Measurements from ENCODE around the gene SLC30A3. TPM values are rescaled to one million over a fixed set of nuclear protein-coding genes. Genes with fewer than 3 reads are reported as not detected.

SLC30A3 gene
- total RNA-seq (100 to 1,000 TPM; 130 to 160 TPM), polyA plus RNA-seq (ENCODE audit: insufficient read depth, low read depth, low replicate concordance) (111 TPM)
- long read RNA-seq, donor 1, partial matches to known transcripts = 0 of 3 reads
- long read RNA-seq, donor 1, other reads (novel, unspliced or antisense) = 0 of 3 reads
- long read RNA-seq, donor 2 = 0 reads

- Histone ChIP-seq H3K36me3 (ENCODE audit: low read depth, missing control alignments) (no peaks in the 10 kb centered on the region), H3K4me1 (peaks cover 22% of the 10 kb centered on the region), H3K27ac (peak within 1 kb of the TSS in 1 of 2 donors; percentile 72), H3K27me3 (no peaks in the 10 kb centered on the region), H3K4me3 (peak within 1 kb of the TSS; percentile 64 to 95), H3K9me3 (no peaks in the 10 kb centered on the region)
- DNase-seq = peak; percentile 92
- TF ChIP-seq CTCF (IDR thresholded peaks at IDR 0.05) = no peak
- no peak for TF ChIP-seq POLR2A (IDR thresholded peaks at IDR 0.05)
- 0 to 2% methylated on average over 10 to 67 of the region's 96 CpGs for WGBS, 2 donors
- intact Hi-C loops (cut with DNase I; ENCODE audit: low total_unique reads) = no loop called here
Observed at GRCh38 chr2:27262379-27263286, at the start of gene SLC30A3. SLC30A3 (minus strand) TSS chr2:27263047; CDS start chr2:27262906, 141 bp downstream.

DNA sequence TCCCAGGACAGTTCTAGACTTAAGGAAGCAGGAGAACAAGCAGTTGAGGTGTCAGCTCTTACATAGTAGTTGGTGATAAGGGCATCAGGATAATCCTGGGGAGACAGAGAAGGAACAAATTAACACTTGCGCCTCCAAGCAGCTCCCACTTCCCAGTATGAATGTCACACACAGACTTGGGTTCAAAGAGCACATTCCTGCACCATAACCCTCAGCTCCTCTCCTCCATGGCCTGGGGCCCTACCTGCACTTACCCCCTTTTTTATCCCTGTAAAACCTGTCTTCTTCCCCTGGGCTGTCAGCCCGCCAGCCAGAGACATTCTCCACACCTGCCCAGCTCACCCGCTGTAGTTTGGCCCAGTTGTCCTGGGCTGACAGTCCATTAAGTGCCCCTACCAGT is 49.3 kb upstream of the SLC30A3 start:
- peaks cover 3% of the 10 kb centered on the region for H3K36me3 ChIP-seq (ENCODE audit: low read depth, missing control alignments)
- no peaks in the 10 kb centered on the region for H3K9me3 ChIP-seq
- no peak for DNase-seq
- H3K4me3 ChIP-seq = no peak overlapping the region
- H3K4me1 ChIP-seq = no peaks in the 10 kb centered on the region
- intact Hi-C loops (cut with DNase I; ENCODE audit: low total_unique reads) = no loop called here
- 94 to 97% methylated on average over 3 of the region's 3 CpGs for WGBS, 2 donors
- no peak for TF ChIP-seq CTCF (IDR thresholded peaks at IDR 0.05)
- TF ChIP-seq POLR2A (IDR thresholded peaks at IDR 0.05) = no peak
- H3K27ac ChIP-seq = no peak overlapping the region
- H3K27me3 ChIP-seq = no peaks in the 10 kb centered on the region

DNA sequence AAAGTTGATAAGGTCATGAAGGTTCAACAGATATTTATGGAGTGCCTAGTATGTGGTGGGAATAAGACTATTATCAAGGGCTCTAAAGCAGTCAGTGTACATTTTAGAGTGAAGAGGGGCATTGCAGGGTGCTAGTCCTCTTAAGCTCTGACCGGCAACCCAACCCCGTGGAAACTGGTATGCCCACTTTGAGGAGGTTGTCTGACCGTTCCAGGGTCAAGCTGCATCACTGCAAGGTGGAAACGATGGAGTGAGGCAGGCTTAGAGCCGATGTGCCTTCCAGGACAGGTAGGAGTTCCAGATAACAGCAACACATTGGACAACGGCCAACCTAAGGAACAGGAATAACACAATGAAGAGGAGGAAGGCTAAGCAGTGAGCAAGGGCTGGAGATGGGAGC is 46.8 kb upstream of the SLC30A3 start:
- Histone ChIP-seq H3K4me1 (no peaks in the 10 kb centered on the region), H3K27me3 (no peaks in the 10 kb centered on the region), H3K9me3 (no peaks in the 10 kb centered on the region), H3K4me3 (no peak overlapping the region), H3K36me3 (ENCODE audit: low read depth, missing control alignments) (peaks cover 3% of the 10 kb centered on the region), H3K27ac (no peak overlapping the region)
- TF ChIP-seq POLR2A (IDR thresholded peaks at IDR 0.05) (no peak), CTCF (IDR thresholded peaks at IDR 0.05) (no peak)
- intact Hi-C loops (cut with DNase I; ENCODE audit: low total_unique reads) = loop anchor here (10.0 kb wide), 1 partner anchor 215 kb away; no protein-coding TSS in a partner anchor
- no peak for DNase-seq
- WGBS, 2 donors = 81 to 83% methylated on average over 6 of the region's 6 CpGs

GRCh38 chr2:27308359-27308881 is 45.6 kb upstream of the SLC30A3 start, which contains the start of gene UCN:
UCN (minus strand) TSS chr2:27308445; CDS start chr2:27307895, 550 bp downstream.
- TF ChIP-seq POLR2A (IDR thresholded peaks at IDR 0.05) (no peak), CTCF (IDR thresholded peaks at IDR 0.05) (no peak)
- peak; percentile 43 for DNase-seq
- Histone ChIP-seq H3K27me3 (no peaks in the 10 kb centered on the region), H3K36me3 (ENCODE audit: low read depth, missing control alignments) (peaks cover 3% of the 10 kb centered on the region), H3K27ac (no peak within 1 kb of the TSS), H3K9me3 (no peaks in the 10 kb centered on the region), H3K4me1 (no peaks in the 10 kb centered on the region), H3K4me3 (no peak within 1 kb of the TSS)
- WGBS, 2 donors = 35 to 41% methylated on average over 23 to 25 of the region's 25 CpGs
- intact Hi-C loops (cut with DNase I; ENCODE audit: low total_unique reads) = loop anchor here (10.0 kb wide), 1 partner anchor 214 kb away; no protein-coding TSS in a partner anchor

Measured in testis (tissue), 5 donors.